ENCODE results near the gene TMCO4. TPM values are rescaled to one million over a fixed set of nuclear protein-coding genes. Genes with fewer than 3 reads are reported as not detected.

The TMCO4 gene
- total and polyA plus RNA-seq, 10 of the 15 experiments (the other 5 are each of a cell fraction or from before 2014, with no cell fraction given), result 2.4 to 20.8 (median 13.0) TPM

GRCh38 chr1:19844731-19845495 lies 45.2 kb upstream of the TMCO4 start:
- H3K27me3 ChIP-seq (replicated peaks in 1 of 2; ENCODE audit: control insufficient read depth in 2 of 2, insufficient read depth in 2 of 2, low read length in 1 of 2), result no peaks in the 10 kb centered on the region
- no peaks in the 10 kb centered on the region for H3K9me3 ChIP-seq (replicated peaks; ENCODE audit: control insufficient read depth, insufficient read depth, low read length)
- intact Hi-C loops (cut with micrococcal nuclease; ENCODE audit: unreplicated experiment) (no loop called here), in situ Hi-C loops (cut with MboI) (no loop called here)
- no peak overlapping the region for H3K4me2 ChIP-seq (ENCODE audit: control insufficient read depth, insufficient read depth)
- RAD21 ChIA-PET (ENCODE audit: unreplicated experiment), result no interaction called here
- FAIRE-seq (no peak), DNase-seq (ENCODE audit: low read depth, low spot score) (no peak), ATAC-seq (no peak)
- H4K20me1 ChIP-seq (ENCODE audit: control insufficient read depth, insufficient read depth), result no peaks in the 10 kb centered on the region
- BruUV-seq (replicated peaks), result no TSS peak
- H3K4me3 ChIP-seq, result no peak overlapping the region
- no peak overlapping the region for H2AFZ ChIP-seq (ENCODE audit: control insufficient read depth, low read depth, low read length)
- no peaks in the 10 kb centered on the region for H3K79me2 ChIP-seq (ENCODE audit: control insufficient read depth, insufficient read depth, low read length)
- POLR2A ChIA-PET, result no interaction called here
- H3K36me3 ChIP-seq (ENCODE audit: control insufficient read depth in 2 of 2, insufficient read depth in 2 of 2, low read length in 1 of 2), result no peaks in the 10 kb centered on the region
- H3K27ac ChIP-seq (ENCODE audit: control insufficient read depth, insufficient read depth), result no peak overlapping the region
- no peaks in the 10 kb centered on the region for H3K4me1 ChIP-seq (ENCODE audit: control insufficient read depth, insufficient read depth, low read length)
- CTCF ChIA-PET, result no interaction called here
- TF ChIP-seq POLR2A (IDR thresholded peaks at IDR 0.05; ENCODE audit: low read depth, low read length) (no peak), HDAC2 (IDR thresholded peaks at IDR 0.05) (no peak), NR2C2 (IDR thresholded peaks at IDR 0.05; ENCODE audit: borderline replicate concordance, control insufficient read depth, insufficient read length, low read depth) (no peak), RAD21 (IDR thresholded peaks at IDR 0.05; ENCODE audit: insufficient read depth, low read depth, low read length) (no peak), E2F4 (IDR thresholded peaks at IDR 0.05; ENCODE audit: low read depth, low read length) (no peak), REST (IDR thresholded peaks at IDR 0.05; ENCODE audit: low read depth, low read length) (no peak), SREBF1 (IDR thresholded peaks at IDR 0.05; ENCODE audit: low read length) (no peak)
- SMC1A ChIA-PET (ENCODE audit: uncharacterized antibody, unreplicated experiment), result no interaction called here
- no peak overlapping the region for H3K9ac ChIP-seq (ENCODE audit: control insufficient read depth, insufficient read depth, low read length)
- WGBS (ENCODE audit: insufficient coverage, insufficient replicate concordance, low lambda C conversion rate, missing lambda C conversion rate), result 18% methylated on average over 11 of the region's 11 CpGs
